Pancreas (tissue), 10 donors: ENCODE data around the gene SDK1. TPM values are rescaled to one million over a fixed set of nuclear protein-coding genes. Genes with fewer than 3 reads are reported as not detected.
A peak's percentile ranks its signal among the peaks of the same experiment; 100 is the strongest.

Experiments
- ATAC-seq, 4 donors: fragments of 200-7000 bp; cut with Tn5 transposase; one replicate each; pipeline versions ENCODE4 v1.8.0 to v1.9.1; 2020; ENCODE audit warnings: mild to moderate bottlenecking in 4 of 4, moderate library complexity in 4 of 4
- DNase-seq, 6 donors: peaks; one replicate each; pipeline ENCODE4 v3.0.0-alpha.2; 2020
- FAIRE-seq: peaks from 2 replicates; lab custom pipeline; 2012; peaks lifted over from hg19 to GRCh38; lab: Jason Lieb, UNC
- H3K27ac ChIP-seq, 4 donors: fragments of 200-600 bp; sonication (generic); 1 replicate in 3 of 4; 2 replicates in 1 of 4; pipeline versions ENCODE4 v1.5.0 to v1.8.0; 2020
- H3K27me3 ChIP-seq, 4 donors: fragments of 200-600 bp; one replicate each; pipeline ENCODE4 v1.8.0; 2021
- H3K36me3 ChIP-seq, 3 donors: fragments of 200-600 bp; sonication (generic) in 1 of 3; one replicate each; pipeline versions ENCODE4 v1.5.0 to v1.8.0; 2020 to 2021
- H3K4me1 ChIP-seq, 3 donors: fragments of 200-600 bp; one replicate each; pipeline ENCODE4 v1.8.0; 2021
- H3K4me3 ChIP-seq, 4 donors: fragments of 200-600 bp; sonication (generic) in 2 of 4; one replicate each; pipeline versions ENCODE4 v1.5.0 to v1.8.0; 2020 to 2021
- H3K9me3 ChIP-seq, 4 donors: fragments of 200-600 bp; one replicate each; pipeline ENCODE4 v1.8.0; 2021
- CTCF ChIP-seq, 4 donors: fragments of 200-600 bp; sonication (generic) in 3 of 4; IDR thresholded peaks; one replicate each; pipeline versions ENCODE4 v1.5.0 to v1.8.0; 2021; ENCODE audit warnings: antibody characterized with exemption in 4 of 4
- WGBS, 2 donors: extraction: QIAGEN DNeasy Blood & Tissue Kit; methylation state at CpG; one replicate each; pipeline ENCODE4 v1.1.7; 2013; 5-methylcytosine and 5-hydroxymethylcytosine counted together
- intact Hi-C, 3 donors: fragments of 100-400 bp; cut with DNase I; formaldehyde crosslinking; loops; one replicate each; pipeline versions ENCODE4 v1.11.1 to v1.14.2; 2022
- polyA plus RNA-seq, 2 donors: library from polyadenylated mRNA; stranded (reverse); fragments of 200-250 nt; gene quantifications; one replicate each; pipeline ENCODE4 v1.2.3, GENCODE V29; 2013
- total RNA-seq, 6 donors: library from RNA; stranded (reverse); fragmentation: NEBNext Ultra II Directional in 4 of 6; extraction: Animal tissue kit (Norgen Biotek cat#: 25700) in 4 of 6; gene quantifications; one replicate each; pipeline versions ENCODE4 v1.2.1 to v1.2.4, GENCODE V29; 2021 to 2023
- donor health status: healthy with polysubstance abuse.
- donor health status: DM: no; HTN: no; CAD: no; lungs with moderate emphysema.
- donor health status: DM: no; HTN: no; CAD: no.
- donor health status: control.
- donor health status: control.
- donor health status: Bipolar disorder and iron deficiency.
- donor health status: DM: yes; HTN: yes; CAD: no.
- donor health status: DM: no; HTN: no; CAD: no.
- donor health status: DM: no; HTN: no; CAD: no.
- donor health status: DM: yes; HTN: yes; CAD: no.

SDK1 gene
- total and polyA plus RNA-seq, 8 donors, result 10.8 to 30.8 (median 19.8) TPM

- Histone ChIP-seq H3K27me3 (no peaks in the 10 kb centered on the region), H3K9me3 (no peaks in the 10 kb centered on the region), H3K27ac (peak overlapping the region in 2 of 4 donors; percentile 58 to 60), H3K4me3 (peak overlapping the region in 3 of 4 donors; percentile 61 to 76 (median 73)), H3K36me3 (no peaks in the 10 kb centered on the region), H3K4me1 (peaks cover 0 to 9% (median 0%) of the 10 kb centered on the region in 3 donors)
- FAIRE-seq (no peak), DNase-seq (no peak), ATAC-seq (no peak)
- TF ChIP-seq CTCF (IDR thresholded peaks at IDR 0.05), result no peak
- 12 to 13% methylated on average over 7 of the region's 7 CpGs for WGBS, 2 donors
- intact Hi-C loops, result loop anchor here in 1 of 3 donors (10.0 kb wide), 1 partner anchor 592 kb away; no protein-coding TSS in a partner anchor
Measured at GRCh38 chr7:3302681-3303320, 1.7 kb downstream of the SDK1 start.

GRCh38 chr7:3304131-3304530 lies 3.1 kb downstream of the SDK1 start:
- TF ChIP-seq CTCF (IDR thresholded peaks at IDR 0.05), result no peak
- H3K36me3 ChIP-seq, result no peaks in the 10 kb centered on the region

GRCh38 chr7:3307435-3307834 lies 6.4 kb downstream of the SDK1 start:
- no peak overlapping the region for H3K27ac ChIP-seq
- no peak for FAIRE-seq
- ATAC-seq, result no peak
- 34 to 42% methylated on average over 1 of the region's 1 CpG for WGBS, 2 donors
- no peaks in the 10 kb centered on the region for H3K9me3 ChIP-seq
- peaks cover 0 to 5% (median 0%) of the 10 kb centered on the region in 3 donors for H3K4me1 ChIP-seq
- H3K36me3 ChIP-seq, result no peaks in the 10 kb centered on the region
- no peak overlapping the region for H3K4me3 ChIP-seq
- intact Hi-C loops, result loop anchor here in 1 of 3 donors (10.0 kb wide), 1 partner anchor 587 kb away; no protein-coding TSS in a partner anchor
- TF ChIP-seq CTCF (IDR thresholded peaks at IDR 0.05), result no peak
- H3K27me3 ChIP-seq, result no peaks in the 10 kb centered on the region
- no peak for DNase-seq

More at GRCh38 chr7:3304131-3304530, 3.1 kb downstream of the SDK1 start:
- DNase-seq (no peak), FAIRE-seq (no peak), ATAC-seq (no peak)
- no peaks in the 10 kb centered on the region for H3K9me3 ChIP-seq
- peaks cover 0 to 9% (median 0%) of the 10 kb centered on the region in 3 donors for H3K4me1 ChIP-seq
- no peak overlapping the region for H3K4me3 ChIP-seq
- no peak overlapping the region for H3K27ac ChIP-seq
- H3K27me3 ChIP-seq, result no peaks in the 10 kb centered on the region
- intact Hi-C loops, result loop anchor here in 1 of 3 donors (10.0 kb wide), 1 partner anchor 591 kb away; no protein-coding TSS in a partner anchor
- WGBS, 2 donors, result 71 to 79% methylated on average over 4 of the region's 4 CpGs

- 90 to 95% methylated on average over 3 of the region's 3 CpGs for WGBS, 2 donors
- no peak for FAIRE-seq
- H3K4me3 ChIP-seq, result no peak overlapping the region
- no peaks in the 10 kb centered on the region for H3K9me3 ChIP-seq
- H3K27me3 ChIP-seq, result no peaks in the 10 kb centered on the region
- no peak overlapping the region for H3K27ac ChIP-seq
- DNase-seq, result no peak
- H3K36me3 ChIP-seq, result no peaks in the 10 kb centered on the region
- no peaks in the 10 kb centered on the region for H3K4me1 ChIP-seq
- peak in 1 of 4 donors; percentile 6 for ATAC-seq
- intact Hi-C loops, result loop anchor here in 1 of 3 donors (10.0 kb wide), 1 partner anchor 586 kb away; no protein-coding TSS in a partner anchor
- TF ChIP-seq CTCF (IDR thresholded peaks at IDR 0.05), result no peak
Measured at GRCh38 chr7:3309140-3309539, 8.1 kb downstream of the SDK1 start.

GRCh38 chr7:3309956-3310355 lies 8.9 kb downstream of the SDK1 start:
- FAIRE-seq (no peak), DNase-seq (no peak), ATAC-seq (no peak)
- no peaks in the 10 kb centered on the region for H3K36me3 ChIP-seq
- H3K27ac ChIP-seq, result no peak overlapping the region
- TF ChIP-seq CTCF (IDR thresholded peaks at IDR 0.05), result no peak
- no peaks in the 10 kb centered on the region for H3K9me3 ChIP-seq
- intact Hi-C loops, result loop anchor here in 1 of 3 donors (10.0 kb wide), 1 partner anchor 585 kb away; no protein-coding TSS in a partner anchor
- H3K27me3 ChIP-seq, result no peaks in the 10 kb centered on the region
- WGBS, 2 donors, result 90 to 93% methylated on average over 1 of the region's 1 CpG
- H3K4me1 ChIP-seq, result no peaks in the 10 kb centered on the region
- no peak overlapping the region for H3K4me3 ChIP-seq
